Right lung (tissue), 5 donors: ENCODE measurements around the gene ZIC1. TPM values are rescaled to one million over a fixed set of nuclear protein-coding genes. Genes with fewer than 3 reads are reported as not detected.

Source experiments
- polyA plus RNA-seq, 5 donors: library from polyadenylated mRNA; unstranded; fragments of 120-200 nt; gene quantifications; one replicate each; pipeline versions ENCODE4 v1.2.1 to v1.2.3, GENCODE V29; 2013; ENCODE audit warnings: inconsistent platforms in 1 of 5, low replicate concordance in 1 of 5; ENCODE audit not compliant: insufficient read length in 5 of 5, insufficient read depth in 1 of 5

Gene ZIC1
- polyA plus RNA-seq, 5 donors: 0.28 to 0.87 TPM; not detected in 3

Other genes starting within 250 kb of the ZIC1 start
- gene ZIC4, start 2.8 kb upstream of the ZIC1 start, polyA plus RNA-seq: under 1 TPM in 1 of 5 donors, not detected in 4; 0.08 TPM